AG09309 (cell line): Measurements from ENCODE around the gene CDK9.

Source experiments
- DNase-seq: peaks from one replicate; pipeline ENCODE4 v3.0.0-alpha.2; 2010; ENCODE audit warnings: low read depth
- H3K4me3 ChIP-seq: 2 replicates; pipeline ENCODE4 v1.5.1; 2011; ENCODE audit warnings: mild to moderate bottlenecking, low read depth, low read length, moderate library complexity; ENCODE audit not compliant: control insufficient read depth
- CTCF ChIP-seq: IDR thresholded peaks from 2 replicates; pipeline ENCODE4 v1.5.1; 2011; ENCODE audit warnings: mild to moderate bottlenecking, low read depth, low read length, inconsistent platforms; ENCODE audit not compliant: insufficient read depth, control insufficient read depth; ENCODE audit errors: missing control alignments

CDK9 gene

DNA sequence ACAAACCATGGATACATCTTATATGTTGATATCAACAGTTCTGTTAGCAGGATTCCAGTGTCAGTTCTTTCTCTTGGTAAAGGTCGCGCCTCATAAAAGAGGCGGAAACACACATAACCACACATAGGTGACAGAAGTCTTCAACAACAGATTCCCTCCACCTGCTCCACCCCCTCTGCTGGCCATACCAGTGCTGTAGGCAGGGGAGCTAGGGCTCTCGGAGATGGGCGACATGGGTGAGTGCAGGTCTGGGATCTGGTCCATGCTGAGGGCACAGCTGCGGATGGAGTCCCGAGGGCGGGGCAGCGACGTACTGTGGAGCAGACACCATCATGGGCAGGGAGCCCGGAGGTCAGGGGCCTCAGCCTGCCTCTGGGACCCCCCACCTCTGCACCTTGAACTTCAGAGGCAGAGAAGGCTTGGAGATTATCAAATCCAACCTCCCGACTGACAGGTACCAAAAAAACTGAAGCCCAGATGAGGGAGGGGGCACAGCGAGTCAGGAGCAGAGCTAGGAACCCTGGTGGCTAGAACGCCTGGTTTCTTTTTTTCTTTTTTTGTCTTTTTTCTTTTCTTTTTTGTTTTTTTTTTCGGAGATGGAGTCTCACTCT lies 38.8 kb upstream of the CDK9 start:
- no peak for TF ChIP-seq CTCF
- no peak overlapping the region for H3K4me3 ChIP-seq
- no peak for DNase-seq

DNA sequence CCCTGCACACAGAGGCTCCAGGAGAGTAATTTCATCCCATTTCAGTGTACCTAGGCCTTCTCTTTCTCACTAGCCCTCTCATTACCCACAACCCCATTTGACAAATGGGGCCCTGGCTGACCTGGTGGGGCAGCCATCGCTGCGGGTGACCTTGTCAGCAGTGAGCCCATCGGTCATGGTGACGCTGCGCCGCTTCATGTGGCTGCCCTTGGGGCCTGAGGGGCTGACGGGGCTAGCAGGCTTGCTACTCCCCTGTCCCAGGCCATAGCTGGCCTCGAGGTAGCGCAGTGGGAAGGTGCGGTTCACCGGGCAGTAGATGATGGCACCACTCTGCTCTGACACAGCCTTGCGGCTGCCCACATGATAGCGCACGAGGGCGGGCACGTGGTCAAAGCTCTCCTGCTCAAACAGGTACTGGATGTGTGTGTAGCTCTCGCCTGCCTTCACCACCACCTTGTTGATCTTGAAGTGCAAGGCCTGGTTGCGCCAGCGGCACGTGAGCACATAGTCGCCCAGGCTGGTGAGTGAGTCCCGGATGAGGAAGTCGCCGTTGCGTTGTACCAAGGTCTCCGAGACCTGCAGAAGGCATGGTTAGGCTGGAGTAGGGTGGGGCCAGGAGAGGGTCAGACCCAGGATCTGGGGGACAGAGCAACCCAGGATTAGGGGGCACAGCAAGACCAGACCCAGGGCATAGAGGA lies 36.6 kb upstream of the CDK9 start:
- H3K4me3 ChIP-seq: no peak overlapping the region
- no peak for DNase-seq
- TF ChIP-seq CTCF: no peak

- no peak overlapping the region for H3K4me3 ChIP-seq
- TF ChIP-seq CTCF: no peak
- no peak for DNase-seq
These were observed 34.4 kb upstream of the CDK9 start for GRCh38 chr9:127751269-127752054.

DNA sequence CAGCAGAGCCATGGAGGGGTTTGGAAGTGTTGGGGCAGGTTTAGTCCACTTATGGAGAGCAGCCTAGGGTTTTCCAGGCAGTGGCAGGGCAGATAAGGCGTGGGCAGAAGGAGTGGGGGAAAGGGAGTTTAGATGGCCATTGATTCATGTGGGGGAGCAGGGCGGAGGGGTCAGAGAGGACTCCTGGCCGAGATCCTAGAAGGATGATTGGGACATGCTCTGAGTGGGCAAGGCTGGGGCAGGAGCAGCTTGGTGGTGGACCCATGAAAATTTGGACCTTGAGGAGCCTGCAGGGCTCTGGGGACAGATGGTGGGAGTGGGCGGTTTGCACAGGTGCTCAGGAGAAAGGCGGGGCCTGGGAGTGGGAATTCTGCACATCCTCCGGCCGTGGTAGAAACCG lies 32.7 kb upstream of the CDK9 start:
- TF ChIP-seq CTCF: no peak
- no peak overlapping the region for H3K4me3 ChIP-seq
- no peak for DNase-seq

GRCh38 chr9:127753622-127754021 lies 32.2 kb upstream of the CDK9 start:
- no peak overlapping the region for H3K4me3 ChIP-seq
- no peak for DNase-seq
- TF ChIP-seq CTCF: no peak

GRCh38 chr9:127754099-127755060 lies 31.5 kb upstream of the CDK9 start:
- no peak for DNase-seq
- no peak overlapping the region for H3K4me3 ChIP-seq
- no peak for TF ChIP-seq CTCF
